ENCODE results near the gene C2. TPM values are rescaled to one million over a fixed set of nuclear protein-coding genes. Genes with fewer than 3 reads are reported as not detected.

C2 gene
- 10 to 100 TPM in 1 of 4 donors, 1 to 10 TPM in 3; 3.1 to 12.4 (median 5.0) TPM for polyA plus RNA-seq (ENCODE audit: insufficient read length in 4 of 4)

DNA sequence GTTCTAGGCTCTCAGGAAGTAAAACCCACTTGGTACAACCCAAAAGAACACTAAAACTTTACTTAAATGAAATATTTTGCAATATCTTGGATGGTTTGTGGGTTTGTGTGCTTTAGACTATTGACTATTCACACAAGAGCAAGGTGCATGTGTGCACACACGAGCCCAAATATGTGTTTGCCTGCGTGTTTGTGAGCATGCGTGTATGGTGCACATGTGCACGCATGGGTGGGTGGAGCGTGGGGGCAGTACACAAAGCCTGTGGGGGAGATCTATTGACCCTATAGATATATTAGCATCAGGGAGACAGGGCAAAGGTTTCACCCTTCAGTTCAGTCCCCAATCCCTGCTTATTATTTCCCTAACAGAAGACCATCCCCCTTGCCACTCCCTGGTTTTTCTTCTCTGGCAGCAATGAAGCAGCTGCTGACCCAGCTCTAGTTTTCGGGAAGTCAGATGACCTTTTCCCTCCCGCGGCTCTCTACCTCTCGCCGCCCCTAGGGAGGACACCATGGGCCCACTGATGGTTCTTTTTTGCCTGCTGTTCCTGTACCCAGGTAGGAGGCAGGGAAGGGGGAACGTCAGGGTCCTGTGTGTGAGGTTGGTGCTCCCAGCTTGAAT is at the start of gene C2:
Gene C2 (plus strand): TSS at position 476 of the 621 bp plus-strand sequence. CDS start 36 bp downstream, at position 512.
- no peak for DNase-seq (ENCODE audit: low read depth in 4 of 4, low spot score in 3 of 4)

DNA sequence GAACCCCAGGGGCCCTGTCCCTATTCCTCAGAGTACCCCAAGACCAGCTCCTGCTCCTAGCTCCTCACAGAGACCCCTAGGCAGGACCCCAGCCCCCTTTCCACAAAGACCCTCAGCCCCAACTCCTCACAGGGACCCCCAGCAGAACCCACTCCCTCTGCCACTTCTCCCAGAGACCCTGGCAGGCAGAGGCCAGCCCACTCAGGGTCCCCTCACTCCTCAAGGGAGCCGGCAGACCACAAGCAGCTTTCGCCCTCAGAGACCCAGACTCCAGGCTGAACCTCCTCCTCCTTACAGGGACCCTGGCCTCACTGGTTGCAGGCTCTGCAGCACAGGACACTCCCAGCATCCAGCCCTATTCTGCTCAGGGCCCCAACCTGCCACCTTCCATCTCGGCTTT is 49.3 kb upstream of the C2 start:
- no peak for DNase-seq (ENCODE audit: low read depth in 4 of 4, low spot score in 3 of 4)

DNA sequence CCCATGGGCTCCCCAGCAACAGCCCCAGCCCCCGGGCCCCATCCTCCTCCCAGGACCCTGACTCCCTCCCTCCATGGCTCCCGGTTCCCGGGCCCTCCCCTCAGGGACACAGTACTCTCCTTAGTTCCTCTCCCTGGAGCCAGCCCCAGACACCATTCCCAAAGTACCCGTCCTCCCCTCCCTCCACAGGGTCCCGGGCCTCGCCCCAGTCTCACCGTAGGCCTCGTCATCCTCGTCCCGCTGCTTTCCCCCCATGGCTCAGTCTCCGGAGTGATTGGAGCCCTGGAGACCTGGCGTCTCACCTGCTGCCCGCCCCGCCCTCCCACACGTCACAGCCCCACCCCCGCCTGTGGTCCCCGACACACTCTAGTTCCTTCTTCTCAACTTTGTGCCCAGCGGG is 48.8 kb upstream of the C2 start, which contains the start of gene SLC44A4:
Gene SLC44A4 (minus strand): TSS at position 272 of the 400 bp plus-strand sequence. CDS start 17 bp downstream, at position 255.
- no peak for DNase-seq (ENCODE audit: low read depth in 4 of 4, low spot score in 3 of 4)

DNA sequence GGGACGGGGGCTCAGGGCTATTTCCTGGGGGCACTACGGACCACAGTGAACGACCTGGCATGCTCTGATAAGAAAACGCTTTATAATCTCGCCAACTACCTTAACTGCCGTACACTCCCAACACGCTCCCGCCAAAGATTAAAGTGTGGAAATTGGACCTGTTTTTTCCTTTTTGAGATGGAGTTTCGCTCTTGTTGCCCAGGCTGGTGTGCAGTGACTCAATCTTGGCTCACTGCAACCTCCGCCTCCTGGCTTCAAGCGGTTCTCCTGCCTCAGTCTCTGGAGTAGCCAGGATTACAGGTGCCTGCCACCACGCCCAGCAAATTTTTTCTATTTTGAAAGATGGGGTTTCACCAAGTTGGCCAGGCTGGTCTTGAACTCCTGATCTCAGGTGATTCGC is 48.4 kb upstream of the C2 start:
- DNase-seq (ENCODE audit: low read depth in 4 of 4, low spot score in 3 of 4): no peak

DNA sequence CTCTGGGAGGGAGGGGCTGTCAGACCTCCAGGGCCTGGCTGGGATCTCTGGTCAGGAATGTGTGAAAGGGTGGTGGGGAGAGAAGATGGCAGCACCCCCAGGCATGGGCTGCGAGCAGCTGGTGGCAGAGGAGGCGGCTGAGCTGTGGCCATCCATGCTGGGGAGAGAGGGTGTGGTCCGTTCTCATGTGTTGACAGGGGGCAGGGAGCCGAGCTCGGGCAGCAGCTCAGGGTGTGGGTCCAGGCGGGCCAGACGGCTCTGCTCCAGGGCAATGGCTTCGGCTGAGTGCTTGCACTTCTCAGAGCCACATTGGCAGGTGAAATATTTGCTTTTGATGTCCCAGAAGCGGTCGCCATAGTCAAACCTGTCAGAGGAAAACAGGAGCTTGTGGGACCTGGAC is 47.6 kb upstream of the C2 start:
- DNase-seq (ENCODE audit: low read depth in 4 of 4, low spot score in 3 of 4): no peak

DNA sequence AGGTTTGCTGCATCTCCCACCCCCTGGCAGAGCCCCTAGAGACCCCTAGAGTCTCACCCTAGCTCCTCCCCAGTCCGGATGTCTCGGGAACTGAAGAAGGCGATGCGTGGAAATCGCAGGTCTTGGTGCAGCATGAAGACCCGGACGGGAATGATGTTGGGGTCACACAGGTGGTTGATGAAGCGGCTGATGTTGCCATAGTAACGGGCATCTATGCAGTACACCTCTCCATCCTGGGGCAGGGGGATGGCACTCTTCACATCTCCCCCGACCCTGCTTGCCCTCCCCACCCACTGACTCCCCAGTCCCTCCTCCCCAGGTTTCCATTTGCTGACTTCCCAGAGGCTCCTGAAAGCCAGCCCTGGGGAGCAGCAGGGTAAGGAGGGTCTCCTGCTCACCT is 46.9 kb upstream of the C2 start:
- DNase-seq (ENCODE audit: low read depth in 4 of 4, low spot score in 3 of 4): no peak

DNA sequence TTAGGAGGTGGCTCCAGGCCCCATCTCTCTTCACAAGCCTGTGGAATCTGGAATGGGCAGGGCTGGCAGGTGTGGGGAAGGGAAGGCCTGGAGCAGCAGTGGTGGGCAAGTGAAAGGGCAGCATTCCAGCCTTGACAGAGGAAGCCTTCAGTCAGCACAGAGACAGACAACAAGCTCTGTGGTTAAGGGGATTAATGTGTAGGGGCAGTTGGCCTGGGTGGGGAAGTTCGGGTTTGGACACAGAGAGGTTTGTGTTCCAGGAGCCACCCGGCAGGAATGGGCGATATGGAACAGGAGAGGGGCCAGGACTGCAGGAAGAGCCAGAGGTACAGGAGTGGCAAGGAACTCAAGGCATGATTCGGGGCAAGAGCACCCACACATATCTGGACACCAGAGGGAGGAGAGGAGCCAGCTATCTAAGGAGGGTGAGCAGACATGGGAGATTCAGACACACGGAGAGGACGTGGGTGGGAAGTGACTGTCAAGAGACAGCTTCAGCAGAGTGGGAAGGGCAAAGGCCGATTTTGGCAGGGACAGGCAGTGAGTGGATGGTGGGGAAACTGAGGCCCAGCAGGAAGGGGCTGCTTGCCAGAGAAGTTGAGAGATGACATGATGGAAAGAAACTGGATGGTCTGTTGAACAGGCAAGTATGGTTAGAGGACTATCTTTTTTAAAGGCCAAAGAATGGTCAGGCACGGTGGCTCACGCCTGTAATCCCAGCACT is 46.2 kb upstream of the C2 start:
- no peak for DNase-seq (ENCODE audit: low read depth in 4 of 4, low spot score in 3 of 4)

DNA sequence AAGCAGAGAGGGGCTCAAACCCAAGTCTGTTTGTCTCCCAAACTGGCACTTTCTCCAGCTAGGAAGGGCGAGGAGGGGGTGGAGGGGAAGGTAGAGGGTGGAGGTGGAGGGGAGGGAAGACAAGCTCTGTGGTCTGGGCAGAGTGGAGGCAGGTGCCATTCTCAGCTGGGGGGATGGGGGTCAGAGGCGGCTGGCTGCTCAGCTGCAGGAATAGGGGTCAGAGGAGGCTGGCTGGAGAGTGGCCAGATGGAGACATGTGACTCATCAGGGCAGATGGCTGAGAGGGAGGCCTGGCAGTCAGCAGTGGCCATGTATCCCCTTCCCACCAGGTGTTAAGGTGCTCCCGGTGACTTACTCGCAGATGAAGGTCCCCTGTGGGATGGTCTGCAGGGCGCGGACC is 45.2 kb upstream of the C2 start:
- no peak for DNase-seq (ENCODE audit: low read depth in 4 of 4, low spot score in 3 of 4)

DNA sequence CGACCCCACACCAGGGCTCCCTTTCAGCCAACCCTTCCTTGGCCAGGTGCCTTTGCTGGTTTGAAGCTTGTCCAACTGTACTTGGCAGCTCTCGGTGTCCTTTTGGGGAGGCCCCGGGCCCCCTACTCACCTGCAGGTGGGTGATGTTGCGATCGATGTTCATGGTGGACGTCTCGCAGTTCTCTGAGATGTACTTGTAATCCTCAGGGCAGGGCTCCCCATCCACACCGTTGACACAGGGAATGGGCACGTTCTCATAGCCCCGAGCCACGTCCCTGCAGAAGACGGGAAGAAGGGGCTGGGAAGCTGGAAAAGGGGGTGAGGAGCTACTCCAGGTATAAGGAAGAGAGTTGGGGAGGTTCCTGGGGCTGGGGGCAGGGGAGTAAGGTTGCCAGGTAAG is 43.8 kb upstream of the C2 start:
- DNase-seq (ENCODE audit: low read depth in 4 of 4, low spot score in 3 of 4): no peak

DNA sequence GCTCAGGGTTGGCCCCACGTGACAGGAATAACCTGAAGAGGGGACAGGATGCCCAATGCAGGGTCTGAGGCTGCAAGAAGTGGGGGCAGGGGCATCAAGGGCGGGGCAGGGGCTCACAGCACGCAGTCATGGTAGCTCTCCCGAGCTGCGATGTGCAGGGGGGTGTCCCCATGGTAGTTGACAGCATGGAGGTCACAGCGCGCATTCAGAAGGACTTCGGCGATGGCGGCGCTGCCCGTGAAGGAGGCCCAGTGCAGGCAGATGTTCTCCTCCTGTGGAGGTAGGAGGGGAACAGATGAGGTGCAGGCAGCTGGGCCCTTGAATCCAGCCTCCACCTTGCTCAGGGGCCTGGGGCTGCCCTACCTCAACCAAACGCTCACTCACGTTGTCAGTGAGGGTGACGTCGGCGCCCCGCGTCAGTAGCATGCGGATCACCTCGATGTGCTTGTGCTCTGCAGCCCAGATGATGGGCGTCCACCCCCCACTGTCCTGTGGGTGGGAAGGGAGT is 42.9 kb upstream of the C2 start:
- DNase-seq (ENCODE audit: low read depth in 4 of 4, low spot score in 3 of 4): no peak

DNA sequence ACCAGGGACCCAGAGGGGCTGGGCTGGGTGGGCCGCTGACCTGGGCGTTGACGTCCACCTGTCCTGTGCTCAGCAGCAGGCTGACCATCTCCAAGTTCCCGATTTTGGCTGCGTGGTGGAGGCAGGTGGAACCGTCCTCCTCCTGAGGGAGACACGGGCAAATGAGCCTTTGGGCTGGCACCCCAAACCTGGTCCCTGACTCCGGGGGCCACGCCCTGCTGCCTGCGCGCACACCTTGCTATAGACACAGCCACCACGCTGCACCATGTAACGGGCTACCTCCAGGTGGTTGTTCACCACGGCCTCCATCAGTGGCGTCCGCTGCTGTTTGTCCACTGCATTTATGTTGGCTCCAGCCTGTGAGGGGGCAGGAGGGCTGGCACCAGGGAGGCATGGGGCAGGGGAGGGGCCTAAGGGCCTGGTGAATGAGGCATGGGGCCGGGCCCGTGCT is 41.0 kb upstream of the C2 start:
- no peak for DNase-seq (ENCODE audit: low read depth in 4 of 4, low spot score in 3 of 4)

DNA sequence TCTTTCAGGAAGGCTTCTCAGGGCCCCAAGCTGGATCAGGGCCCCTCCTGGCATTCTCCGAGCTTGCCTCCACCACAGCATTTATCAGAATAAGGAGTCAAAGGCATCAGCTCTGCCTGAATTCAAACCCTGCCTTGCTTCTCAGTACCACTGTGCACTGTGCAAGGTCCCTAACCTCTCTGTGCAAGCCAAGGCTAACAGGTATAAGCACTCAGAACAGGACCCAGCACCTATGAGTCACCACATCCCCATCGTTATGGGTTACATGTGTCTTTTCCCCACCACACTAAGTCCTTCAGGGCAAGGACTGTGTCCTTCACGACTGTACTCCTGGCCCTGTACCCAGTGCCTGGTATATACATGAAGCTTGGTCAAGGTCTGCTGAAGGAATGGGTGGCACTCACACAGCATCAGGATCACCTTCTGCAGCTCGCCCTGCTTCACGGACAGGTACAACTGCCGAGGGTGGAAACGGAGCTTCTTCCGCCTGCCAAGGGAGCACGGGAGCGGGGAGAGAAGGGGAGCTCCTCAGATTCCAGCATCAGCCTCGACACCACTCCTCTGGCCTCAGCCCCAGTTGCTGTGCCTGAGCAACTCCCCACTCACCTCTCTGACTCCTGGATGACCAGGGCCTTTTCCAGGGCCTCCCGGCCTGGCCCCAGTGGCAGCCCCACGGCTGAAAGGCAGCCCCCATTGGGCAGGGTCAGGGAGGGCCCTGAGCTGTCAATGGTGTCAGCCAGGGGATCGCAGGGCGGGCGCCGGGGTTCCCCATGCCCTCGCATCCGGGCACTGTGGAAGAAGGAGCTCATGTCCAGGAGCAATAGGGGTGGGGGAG is 40.1 kb upstream of the C2 start:
- no peak for DNase-seq (ENCODE audit: low read depth in 4 of 4, low spot score in 3 of 4)

DNA sequence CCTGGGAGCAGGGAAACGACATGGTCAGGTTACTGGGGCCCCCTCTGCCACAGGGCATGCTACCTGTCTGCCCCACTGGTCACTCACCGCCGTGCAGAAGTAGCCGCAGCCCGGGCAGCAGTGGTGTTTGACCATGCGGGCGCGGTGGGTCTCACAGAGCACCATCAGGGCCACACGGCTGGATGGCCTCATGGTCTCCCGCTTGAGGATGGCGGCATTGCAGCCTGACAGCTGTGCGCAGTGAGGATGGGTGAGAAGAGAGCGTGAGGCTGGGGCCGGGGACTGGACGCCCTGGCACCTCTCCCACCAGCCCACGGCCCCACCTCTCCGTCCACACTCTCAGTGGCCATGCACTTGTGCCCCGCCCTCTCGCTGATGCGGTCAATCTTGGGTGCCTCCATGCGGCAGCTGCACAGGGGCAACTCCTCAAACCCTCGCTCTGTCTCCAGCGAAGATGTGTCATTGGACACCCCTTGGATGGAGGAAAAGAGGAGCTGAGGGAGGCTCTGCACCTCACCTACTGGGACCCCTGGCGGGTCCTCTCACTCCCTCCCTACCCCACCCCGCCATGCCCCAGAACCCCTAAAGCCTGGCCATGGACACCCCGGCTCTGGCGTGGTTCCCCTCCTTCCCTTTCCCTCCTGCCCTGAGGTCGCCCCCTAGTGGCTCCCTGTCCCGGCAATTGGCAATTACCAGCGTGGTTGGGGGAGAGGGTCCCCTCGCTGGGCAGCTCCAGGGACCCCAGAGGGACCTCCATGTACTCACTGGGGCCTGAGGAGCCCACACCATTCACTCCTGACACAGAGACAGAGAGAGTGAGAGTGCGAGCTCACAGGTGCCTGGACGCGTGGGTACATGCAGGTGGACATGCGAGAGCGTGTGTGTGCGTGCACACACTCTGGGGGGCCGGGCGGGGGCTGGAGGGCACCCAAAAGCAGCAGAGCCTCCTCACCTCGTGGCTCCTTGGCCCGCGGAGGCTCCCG is 39.0 kb upstream of the C2 start:
- no peak for DNase-seq (ENCODE audit: low read depth in 4 of 4, low spot score in 3 of 4)

DNA sequence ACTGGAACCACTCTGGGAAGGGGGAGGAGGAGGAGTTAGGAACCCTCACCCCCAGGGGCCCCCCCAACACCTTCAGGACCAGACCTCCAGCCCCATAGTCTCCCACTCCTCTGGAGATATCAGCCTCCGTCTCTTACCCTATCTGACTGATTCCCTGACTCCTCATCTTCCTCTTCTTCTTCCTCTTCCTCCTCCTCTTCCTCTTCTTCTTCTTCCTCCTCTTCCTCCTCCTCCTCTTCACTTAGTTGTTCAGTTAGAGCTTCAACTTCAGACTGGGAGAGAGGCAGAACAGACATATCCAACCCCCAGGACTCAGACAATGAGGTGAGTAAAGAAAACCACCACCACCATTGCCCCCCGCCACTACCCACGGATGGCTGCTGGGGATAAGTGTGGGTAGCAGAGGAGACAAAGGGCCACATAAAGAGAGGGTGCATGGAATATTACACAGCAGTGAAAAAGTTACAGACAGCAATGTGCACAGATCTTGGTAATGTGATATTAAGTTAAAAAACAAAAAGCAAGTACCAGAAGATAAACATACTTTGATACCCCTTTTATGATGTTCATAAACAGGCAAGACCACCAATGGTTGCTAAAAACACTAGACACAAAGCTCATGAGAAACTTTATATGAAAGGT is 38.1 kb upstream of the C2 start:
- no peak for DNase-seq (ENCODE audit: low read depth in 4 of 4, low spot score in 3 of 4)

DNA sequence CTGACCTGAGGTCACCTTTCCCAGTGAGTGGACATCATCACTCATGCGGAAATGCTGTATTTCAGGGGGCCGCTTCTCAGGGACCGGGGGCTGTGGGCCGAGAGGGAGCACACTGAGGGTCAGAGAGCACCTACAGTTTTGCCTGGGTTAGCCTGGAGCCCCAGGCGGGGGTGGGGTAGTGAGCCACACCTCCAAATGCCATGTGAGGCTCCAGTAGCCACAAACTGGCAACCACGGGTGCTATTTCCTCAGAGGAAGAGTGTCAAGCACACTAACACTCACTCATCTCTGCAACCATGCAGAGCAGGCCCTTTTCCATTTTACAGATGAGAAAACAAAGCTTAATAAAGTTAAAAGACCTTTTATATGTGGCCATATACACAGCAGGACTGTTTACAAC is 34.7 kb upstream of the C2 start:
- no peak for DNase-seq (ENCODE audit: low read depth in 4 of 4, low spot score in 3 of 4)

DNA sequence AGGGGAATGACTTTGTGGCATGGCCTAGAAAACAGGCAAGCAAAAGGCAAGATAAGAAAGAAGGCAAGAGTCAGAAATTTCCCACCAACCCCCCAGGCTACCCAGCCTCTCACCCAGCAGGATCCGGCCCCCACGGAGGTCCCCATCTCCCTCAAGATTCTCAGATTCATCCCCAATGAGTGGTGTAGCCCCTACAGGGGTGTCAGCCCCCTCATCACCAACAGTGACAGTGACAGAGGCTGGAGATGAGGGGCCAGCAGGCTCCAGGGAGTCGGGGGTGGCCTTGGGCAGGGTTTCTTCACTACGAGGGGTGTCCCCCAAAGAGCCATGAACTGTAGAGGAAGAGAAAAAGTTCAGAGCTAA is 31.0 kb upstream of the C2 start:
- no peak for DNase-seq (ENCODE audit: low read depth in 4 of 4, low spot score in 3 of 4)

DNA sequence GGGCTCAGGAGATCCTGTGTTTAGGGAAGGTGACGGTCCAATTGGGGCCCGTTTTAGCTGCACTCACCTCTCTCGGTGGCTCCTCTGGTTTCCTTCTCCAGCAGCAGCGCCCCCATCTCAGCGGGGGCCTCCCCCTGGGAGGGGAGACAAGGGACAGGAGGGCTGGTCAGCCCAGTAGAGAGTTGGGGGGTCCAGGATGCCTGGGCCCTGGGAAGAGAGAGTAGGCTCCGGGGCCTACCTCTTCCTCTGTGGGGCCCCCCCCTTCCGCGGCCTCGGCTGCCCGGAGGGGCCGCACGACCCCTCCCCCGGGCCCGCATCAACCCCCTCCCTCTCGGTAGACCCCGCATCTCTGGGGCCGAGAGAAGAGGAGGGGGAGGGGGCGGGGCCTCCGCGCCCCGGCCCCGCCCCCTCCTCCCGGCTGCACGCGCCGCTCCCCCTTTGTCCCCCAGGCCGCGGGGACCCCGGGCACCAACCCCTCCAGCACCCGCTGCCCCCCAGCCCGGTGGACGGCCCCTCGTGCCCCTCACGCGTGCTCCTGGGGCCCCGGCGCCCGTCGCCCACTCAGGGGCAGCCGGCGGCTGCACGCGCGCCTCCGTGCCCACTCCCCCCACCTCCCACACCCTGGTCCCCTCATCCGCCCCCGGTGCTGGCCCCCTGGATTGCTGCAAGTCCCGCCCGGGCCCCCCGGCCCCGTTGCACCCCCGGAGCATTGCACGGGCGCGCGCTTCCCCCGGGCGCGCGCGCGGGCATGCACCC is 30.5 kb upstream of the C2 start:
- no peak for DNase-seq (ENCODE audit: low read depth in 4 of 4, low spot score in 3 of 4)

DNA sequence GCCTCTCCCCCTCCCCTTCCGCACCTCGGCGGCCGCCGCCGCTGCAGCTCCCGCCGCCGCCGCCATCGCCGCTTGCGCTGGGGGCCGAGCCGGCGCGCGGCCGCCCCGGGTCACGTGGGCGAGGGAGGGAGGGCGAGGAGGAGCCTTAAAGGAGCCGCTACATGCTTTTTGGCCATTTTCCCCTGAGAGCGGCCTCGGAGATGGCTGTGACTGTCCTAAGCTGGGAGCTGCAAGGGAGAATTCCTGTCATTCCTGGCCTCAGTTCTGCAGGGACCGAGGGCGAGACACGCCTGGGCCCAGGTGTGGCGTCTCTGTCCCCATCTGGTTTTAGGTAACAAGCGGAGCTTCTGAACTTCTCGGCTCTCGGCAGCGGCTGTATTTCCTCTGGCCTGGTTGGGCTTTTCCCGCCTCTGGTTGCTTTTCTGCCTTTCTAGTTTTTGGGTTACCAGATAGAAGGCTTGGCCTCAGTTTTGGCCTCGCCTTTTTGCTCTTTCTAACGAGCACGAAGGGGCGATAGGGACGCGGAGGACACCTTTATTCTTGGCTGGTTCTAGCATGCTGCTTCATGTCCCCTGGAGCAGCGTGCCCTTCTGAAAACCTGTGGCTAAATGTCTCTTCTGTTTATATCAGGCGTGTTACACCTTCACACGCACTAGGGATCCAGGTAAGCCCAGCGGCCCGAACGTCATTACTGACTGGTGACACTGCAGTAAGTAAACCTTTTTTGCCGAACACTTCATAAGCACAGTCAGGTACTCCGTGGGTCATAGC is 29.7 kb upstream of the C2 start, which contains the start of gene EHMT2:
Gene EHMT2 (minus strand): TSS at position 87 of the 771 bp plus-strand sequence. CDS start 21 bp downstream, at position 66.
- DNase-seq (ENCODE audit: low read depth in 4 of 4, low spot score in 3 of 4): no peak

Data from left renal pelvis (tissue), 4 donors.